ENCODE measurements around the gene GLIS2.

GLIS2 gene

GRCh38 chr16:4319454-4320421 is 3.9 kb downstream of the GLIS2 start:
- DNase-seq (ENCODE audit: low read depth, low spot score): no peak

GRCh38 chr16:4320571-4321137 is 4.8 kb downstream of the GLIS2 start:
- DNase-seq (ENCODE audit: low read depth, low spot score): no peak

GRCh38 chr16:4321286-4322120 is 5.6 kb downstream of the GLIS2 start:
- DNase-seq (ENCODE audit: low read depth, low spot score): peak; percentile 1

GRCh38 chr16:4322121-4323052 is 6.5 kb downstream of the GLIS2 start:
- DNase-seq (ENCODE audit: low read depth, low spot score): no peak

- DNase-seq (ENCODE audit: low read depth, low spot score): no peak
Observed at GRCh38 chr16:4323071-4323844, 7.4 kb downstream of the GLIS2 start.

- peak; percentile 82 for DNase-seq (ENCODE audit: low read depth, low spot score)
Observed at GRCh38 chr16:4323845-4324488, 8.1 kb downstream of the GLIS2 start.

GRCh38 chr16:4324492-4325252 is 8.8 kb downstream of the GLIS2 start:
- DNase-seq (ENCODE audit: low read depth, low spot score): peak; percentile 2

- no peak for DNase-seq (ENCODE audit: low read depth, low spot score)
Observed at GRCh38 chr16:4325253-4325758, 9.4 kb downstream of the GLIS2 start.

- DNase-seq (ENCODE audit: low read depth, low spot score): no peak
Observed at GRCh38 chr16:4327386-4328045, 11.6 kb downstream of the GLIS2 start.

GRCh38 chr16:4328046-4328781 is 12.3 kb downstream of the GLIS2 start:
- DNase-seq (ENCODE audit: low read depth, low spot score): peak; percentile 86

GRCh38 chr16:4328782-4329775 is 13.2 kb downstream of the GLIS2 start:
- DNase-seq (ENCODE audit: low read depth, low spot score): no peak

- DNase-seq (ENCODE audit: low read depth, low spot score): peak; percentile 74
Observed at GRCh38 chr16:4330277-4330874, 14.5 kb downstream of the GLIS2 start.

GRCh38 chr16:4332083-4332482 is 16.2 kb downstream of the GLIS2 start:
- DNase-seq (ENCODE audit: low read depth, low spot score): no peak

GRCh38 chr16:4332623-4333307 is 16.9 kb downstream of the GLIS2 start:
- no peak for DNase-seq (ENCODE audit: low read depth, low spot score)

- DNase-seq (ENCODE audit: low read depth, low spot score): no peak
Observed at GRCh38 chr16:4333308-4333638, 17.4 kb downstream of the GLIS2 start.
